ENCODE measurements around the gene AQP7. TPM values are rescaled to one million over a fixed set of nuclear protein-coding genes. Genes with fewer than 3 reads are reported as not detected.
"Not testable (repeated sequence)": the region's sequence is repeated elsewhere in the genome, so short reads cannot be mapped to it uniquely, and the experiment has no call there.

Gene AQP7
- total RNA-seq = 1 to 10 TPM in 5 of 9 donors, under 1 TPM in 2, not detected in 2; 0.33 to 4.5 (median 2.3) TPM
- polyA plus RNA-seq = 10 to 100 TPM in 1 of 3 donors, 1 to 10 TPM in 1, under 1 TPM in 1; 0.51 to 32.5 (median 3.5) TPM
- long read RNA-seq, donor 1 = 0 reads
- long read RNA-seq, donor 2 = 0 reads
- long read RNA-seq, donor 3 = 0 reads
- long read RNA-seq, donor 4 = 0 reads
- long read RNA-seq, donor 5, partial matches to known transcripts = 0 of 6 reads
- long read RNA-seq, donor 5, other reads (novel, unspliced or antisense) = 5 of 6 reads
- long read RNA-seq, donor 6, partial matches to known transcripts = 0 of 1 reads
- long read RNA-seq, donor 6, other reads (novel, unspliced or antisense) = 1 of 1 reads
- long read RNA-seq, donor 7, partial matches to known transcripts = 0 of 1 reads
- long read RNA-seq, donor 7, other reads (novel, unspliced or antisense) = 0 of 1 reads
- long read RNA-seq, donor 8 = 0 reads
- long read RNA-seq, donor 9 = 0 reads
- long read RNA-seq, donor 10 = 0 reads

- H3K4me3 ChIP-seq; H3K27me3 ChIP-seq; H3K4me1 ChIP-seq (replicated peaks in 1 of 2); intact Hi-C loops (cut with DNase I); DNase-seq; H3K36me3 ChIP-seq (replicated peaks in 1 of 2); H3K9me3 ChIP-seq (replicated peaks in 1 of 3): not testable (repeated sequence)
- 56 to 77% (median 67%) methylated on average over 3 to 10 of the region's 10 CpGs for WGBS, 4 donors
- peak within 1 kb of the TSS in 1 of 5 donors; percentile 5 for H3K27ac ChIP-seq
Observed at GRCh38 chr9:33402371-33402770, at the start of gene AQP7. Gene AQP7, minus strand, starts transcription at chr9:33402568. Its CDS starts 1,306 bp downstream, at chr9:33401262.

DNA sequence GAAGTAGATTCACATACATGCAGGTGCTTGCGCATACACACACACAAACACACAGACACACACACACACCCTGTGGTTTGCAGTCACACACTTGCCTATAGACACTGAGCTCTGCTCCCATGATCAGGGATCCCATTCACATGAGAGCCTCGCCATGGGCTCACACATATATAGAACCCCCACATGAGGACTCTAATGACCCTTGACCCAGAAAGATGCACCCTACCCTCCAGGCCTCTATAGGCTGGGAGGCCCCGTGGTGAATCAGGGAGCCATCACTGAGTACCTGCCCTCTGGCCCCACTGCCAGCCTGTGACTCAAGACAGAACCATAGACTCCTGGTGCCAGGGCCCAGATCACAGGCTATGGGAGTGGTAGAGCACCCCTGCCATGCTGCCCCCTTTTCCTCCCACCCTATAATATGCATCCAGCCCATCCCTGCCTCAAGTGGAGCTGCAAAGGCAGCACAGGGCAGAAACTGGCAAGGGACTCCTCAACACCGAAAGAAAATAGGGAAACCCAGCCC, 48.3 kb upstream of the AQP7 start:
- Histone ChIP-seq H3K27me3 (no peaks in the 10 kb centered on the region), H3K9me3 (replicated peaks in 1 of 3) (no peaks in the 10 kb centered on the region), H3K36me3 (replicated peaks in 1 of 2) (no peaks in the 10 kb centered on the region), H3K4me3 (no peak overlapping the region), H3K27ac (no peak overlapping the region), H3K4me1 (replicated peaks in 1 of 2) (peaks cover 6 to 12% of the 10 kb centered on the region in 2 donors)
- no peak for DNase-seq
- WGBS, 4 donors = 92 to 100% (median 99%) methylated on average over 2 to 4 of the region's 4 CpGs
- intact Hi-C loops (cut with DNase I) = loop anchor here in 1 of 2 donors (10.0 kb wide), 1 partner anchor 76 kb away; no protein-coding TSS in a partner anchor
- no peak for TF ChIP-seq POLR2A (IDR thresholded peaks at IDR 0.05)
- TF ChIP-seq, protein P1, sequence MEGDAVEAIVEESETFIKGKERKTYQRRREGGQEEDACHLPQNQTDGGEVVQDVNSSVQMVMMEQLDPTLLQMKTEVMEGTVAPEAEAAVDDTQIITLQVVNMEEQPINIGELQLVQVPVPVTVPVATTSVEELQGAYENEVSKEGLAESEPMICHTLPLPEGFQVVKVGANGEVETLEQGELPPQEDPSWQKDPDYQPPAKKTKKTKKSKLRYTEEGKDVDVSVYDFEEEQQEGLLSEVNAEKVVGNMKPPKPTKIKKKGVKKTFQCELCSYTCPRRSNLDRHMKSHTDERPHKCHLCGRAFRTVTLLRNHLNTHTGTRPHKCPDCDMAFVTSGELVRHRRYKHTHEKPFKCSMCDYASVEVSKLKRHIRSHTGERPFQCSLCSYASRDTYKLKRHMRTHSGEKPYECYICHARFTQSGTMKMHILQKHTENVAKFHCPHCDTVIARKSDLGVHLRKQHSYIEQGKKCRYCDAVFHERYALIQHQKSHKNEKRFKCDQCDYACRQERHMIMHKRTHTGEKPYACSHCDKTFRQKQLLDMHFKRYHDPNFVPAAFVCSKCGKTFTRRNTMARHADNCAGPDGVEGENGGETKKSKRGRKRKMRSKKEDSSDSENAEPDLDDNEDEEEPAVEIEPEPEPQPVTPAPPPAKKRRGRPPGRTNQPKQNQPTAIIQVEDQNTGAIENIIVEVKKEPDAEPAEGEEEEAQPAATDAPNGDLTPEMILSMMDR (IDR thresholded peaks at IDR 0.05) = no peak

- TF ChIP-seq POLR2A (IDR thresholded peaks at IDR 0.05) = no peak
- TF ChIP-seq, protein P1 (IDR thresholded peaks at IDR 0.05) = no peak
- no peaks in the 10 kb centered on the region for H3K36me3 ChIP-seq (replicated peaks in 1 of 2)
- no peaks in the 10 kb centered on the region for H3K27me3 ChIP-seq
- intact Hi-C loops (cut with DNase I) = loop anchor here (5.0 to 10.0 kb wide), 2 partner anchors 42 to 75 kb away; no protein-coding TSS in a partner anchor
- H3K4me3 ChIP-seq = no peak overlapping the region
- no peaks in the 10 kb centered on the region for H3K9me3 ChIP-seq (replicated peaks in 1 of 3)
- 85 to 94% (median 92%) methylated on average over 2 to 5 of the region's 5 CpGs for WGBS, 4 donors
- DNase-seq = no peak
- H3K4me1 ChIP-seq (replicated peaks in 1 of 2) = peaks cover 6 to 12% of the 10 kb centered on the region in 2 donors
- no peak overlapping the region for H3K27ac ChIP-seq
Observed at GRCh38 chr9:33449715-33450114, 47.3 kb upstream of the AQP7 start.

GRCh38 chr9:33447799-33448553, 45.6 kb upstream of the AQP7 start:
- intact Hi-C loops (cut with DNase I) = loop anchor here in 1 of 2 donors (5.0 kb wide), 1 partner anchor 41 kb away; no protein-coding TSS in a partner anchor
- Histone ChIP-seq H3K36me3 (replicated peaks in 1 of 2) (no peaks in the 10 kb centered on the region), H3K4me1 (replicated peaks in 1 of 2) (peaks cover 6 to 12% of the 10 kb centered on the region in 2 donors), H3K27me3 (no peaks in the 10 kb centered on the region), H3K27ac (no peak overlapping the region), H3K9me3 (replicated peaks in 1 of 3) (no peaks in the 10 kb centered on the region), H3K4me3 (peak overlapping the region in 1 of 4 donors; percentile 59)
- DNase-seq = no peak
- 40 to 46% (median 44%) methylated on average over 8 to 20 of the region's 20 CpGs for WGBS, 4 donors
- TF ChIP-seq POLR2A (IDR thresholded peaks at IDR 0.05) = no peak
- TF ChIP-seq, protein P1 (IDR thresholded peaks at IDR 0.05) = no peak

Measured in adrenal gland (tissue), 19 donors.